H1 (cell line): Measurements from ENCODE around the gene SLC24A5. TPM values are rescaled to one million over a fixed set of nuclear protein-coding genes. Genes with fewer than 3 reads are reported as not detected.

ENCODE experiments used
- CTCF ChIA-PET: fragments of 300-600 bp; sonication (Branson Sonifier 250); formaldehyde crosslinking; loops from one replicate; lab custom pipeline; 2021; ENCODE audit not compliant: partially characterized antibody; lab: Charles Lee
- POLR2A ChIA-PET: fragments of 300-600 bp; sonication (Branson Sonifier 250); formaldehyde crosslinking; loops from one replicate; lab custom pipeline; 2021; ENCODE audit warnings: inconsistent platforms; ENCODE audit not compliant: partially characterized antibody; lab: Charles Lee
- DNase-seq, 2 experiments: peaks; one replicate each; pipeline versions ENCODE4 v3.0.0 to v3.0.0-alpha.2; 2010 to 2022; ENCODE audit warnings: low spot score in 2 of 2, low read depth in 1 of 2, mixed read lengths in 1 of 2
- FAIRE-seq: peaks from 2 replicates; lab custom pipeline; 2011; peaks lifted over from hg19 to GRCh38; lab: Jason Lieb, UNC
- H2AFZ ChIP-seq: 2 replicates; pipeline ENCODE4 v1.8.1; 2012; ENCODE audit warnings: low read length, inconsistent platforms
- H2AK5ac ChIP-seq: 2 replicates; pipeline ENCODE4 v1.6.1; 2013; ENCODE audit warnings: low read depth, low read length
- H2BK120ac ChIP-seq: replicated peaks from 2 replicates; pipeline ENCODE3; 2013; ENCODE audit warnings: low read depth, low read length, inconsistent platforms
- H2BK12ac ChIP-seq: 2 replicates; pipeline ENCODE4 v1.6.1; 2013; ENCODE audit warnings: low read depth, low read length
- H2BK15ac ChIP-seq: 2 replicates; pipeline ENCODE4 v1.6.1; 2013; ENCODE audit warnings: low read length
- H2BK20ac ChIP-seq: 2 replicates; pipeline ENCODE4 v1.6.1; 2013; ENCODE audit warnings: low read length
- H2BK5ac ChIP-seq: 2 replicates; pipeline ENCODE4 v1.6.1; 2013; ENCODE audit warnings: low read depth, low read length
- H3K14ac ChIP-seq: 2 replicates; pipeline ENCODE4 v1.6.1; 2013; ENCODE audit warnings: inconsistent platforms; ENCODE audit not compliant: insufficient read length
- H3K18ac ChIP-seq: 2 replicates; pipeline ENCODE4 v1.6.1; 2013; ENCODE audit warnings: low read length; ENCODE audit errors: extremely low read depth
- H3K23ac ChIP-seq: 2 replicates; pipeline ENCODE4 v1.6.1; 2013; ENCODE audit warnings: inconsistent platforms; ENCODE audit not compliant: insufficient read length
- H3K23me2 ChIP-seq: 2 replicates; pipeline ENCODE4 v1.6.1; 2013; ENCODE audit warnings: low read depth, low read length
- H3K27ac ChIP-seq: 2 replicates; pipeline ENCODE4 v1.6.1; 2011; ENCODE audit warnings: low read depth, low read length, inconsistent platforms
- H3K27me3 ChIP-seq, 4 experiments: replicated peaks in 1 of 4; 1 replicate in 1 of 4; 2 replicates in 3 of 4; pipeline versions ENCODE4 v1.6.1 to v1.8.1; 2011 to 2013; ENCODE audit warnings: low read length in 3 of 4, mild to moderate bottlenecking in 3 of 4, inconsistent platforms in 2 of 4, mixed read lengths in 2 of 4, moderate library complexity in 1 of 4; ENCODE audit not compliant: control insufficient read depth in 3 of 4, insufficient read depth in 3 of 4; ENCODE audit errors: extremely low read depth in 1 of 4
- H3K36me3 ChIP-seq, 4 experiments: 2 replicates each; pipeline versions ENCODE4 v1.6.1 to v1.8.1; 2011 to 2013; ENCODE audit warnings: mild to moderate bottlenecking in 4 of 4, low read length in 3 of 4, moderate library complexity in 2 of 4, control low read depth in 1 of 4, inconsistent platforms in 1 of 4; ENCODE audit not compliant: insufficient read depth in 4 of 4, control insufficient read depth in 2 of 4
- H3K4ac ChIP-seq: replicated peaks from 2 replicates; pipeline ENCODE3; 2013; ENCODE audit warnings: low read length, low read depth, mixed read lengths, inconsistent platforms; ENCODE audit not compliant: insufficient read length
- H3K4me1 ChIP-seq, 4 experiments: replicated peaks in 1 of 4; 1 replicate in 1 of 4; 2 replicates in 3 of 4; pipeline versions ENCODE4 v1.6.1 to v1.8.1; 2011 to 2013; ENCODE audit warnings: low read length in 3 of 4, inconsistent platforms in 2 of 4, mixed read lengths in 1 of 4; ENCODE audit not compliant: insufficient read depth in 4 of 4, control insufficient read depth in 3 of 4
- H3K4me2 ChIP-seq, 2 experiments: 2 replicates each; pipeline versions ENCODE4 v1.6.1 to v1.8.1; 2011 to 2013; ENCODE audit warnings: low read depth in 2 of 2, low read length in 2 of 2, control low read depth in 1 of 2, inconsistent platforms in 1 of 2, mild to moderate bottlenecking in 1 of 2; ENCODE audit not compliant: insufficient read depth in 1 of 2
- H3K4me3 ChIP-seq, 4 experiments: fragments of 200-600, 300-600 bp in 1 of 4; sonication (generic), shearing (Covaris generic), sonication (Bioruptor Twin) in 1 of 4; 2 replicates each; pipeline versions ENCODE4 v1.5.1 to v1.8.1; 2011 to 2016; ENCODE audit warnings: low read length in 4 of 4, low read depth in 3 of 4, control low read depth in 2 of 4, inconsistent platforms in 2 of 4, mild to moderate bottlenecking in 2 of 4, mixed read lengths in 1 of 4, moderate library complexity in 1 of 4; ENCODE audit not compliant: insufficient read depth in 2 of 4; ENCODE audit errors: extremely low read depth in 1 of 4
- H3K56ac ChIP-seq: replicated peaks from 2 replicates; pipeline ENCODE3; 2013; ENCODE audit warnings: low read depth, mild to moderate bottlenecking, mixed read lengths, low read length, inconsistent platforms; ENCODE audit not compliant: insufficient read length
- H3K79me1 ChIP-seq: 2 replicates; pipeline ENCODE4 v1.6.1; 2013; ENCODE audit warnings: low read depth, low read length, control low read depth
- H3K79me2 ChIP-seq, 2 experiments: 2 replicates each; pipeline versions ENCODE4 v1.6.1 to v1.8.1; 2012 to 2013; ENCODE audit warnings: low read length in 2 of 2, mild to moderate bottlenecking in 2 of 2, inconsistent platforms in 1 of 2; ENCODE audit not compliant: insufficient read depth in 2 of 2, control insufficient read depth in 1 of 2
- H3K9ac ChIP-seq, 4 experiments: replicated peaks in 1 of 4; 1 replicate in 1 of 4; 2 replicates in 3 of 4; pipeline versions ENCODE4 v1.6.1 to v1.8.1; 2011 to 2013; ENCODE audit warnings: low read depth in 3 of 4, low read length in 3 of 4, control low read depth in 2 of 4, mild to moderate bottlenecking in 2 of 4, moderate library complexity in 2 of 4, inconsistent platforms in 1 of 4; ENCODE audit errors: extremely low read depth in 1 of 4
- H3K9me3 ChIP-seq, 2 experiments: 2 replicates each; pipeline versions ENCODE4 v1.6.1 to v1.8.1; 2012 to 2013; ENCODE audit warnings: mild to moderate bottlenecking in 2 of 2, moderate library complexity in 2 of 2, control low read depth in 1 of 2, inconsistent platforms in 1 of 2, low read depth in 1 of 2, low read length in 1 of 2, mixed read lengths in 1 of 2; ENCODE audit not compliant: insufficient read depth in 2 of 2
- H4K20me1 ChIP-seq, 2 experiments: replicated peaks in 1 of 2; 2 replicates each; pipeline versions ENCODE3 to v1.8.1; 2011 to 2013; ENCODE audit warnings: inconsistent platforms in 2 of 2, low read length in 2 of 2, mild to moderate bottlenecking in 1 of 2; ENCODE audit not compliant: insufficient read depth in 2 of 2, control insufficient read depth in 1 of 2
- H4K5ac ChIP-seq: 2 replicates; pipeline ENCODE4 v1.6.1; 2013; ENCODE audit warnings: low read length, low read depth, mixed read lengths, inconsistent platforms; ENCODE audit not compliant: insufficient read length
- H4K8ac ChIP-seq: 2 replicates; pipeline ENCODE4 v1.8.0; 2013; ENCODE audit warnings: mild to moderate bottlenecking, moderate library complexity, low read length, inconsistent platforms; ENCODE audit not compliant: insufficient read depth; ENCODE audit errors: extremely low read depth
- H4K91ac ChIP-seq: replicated peaks from 2 replicates; pipeline ENCODE3; 2013; ENCODE audit warnings: low read length, mixed read lengths, inconsistent platforms; ENCODE audit not compliant: insufficient read length
- BACH1 ChIP-seq: IDR thresholded peaks from 2 replicates; pipeline ENCODE4 v1.6.1; 2012; ENCODE audit warnings: low read length, improper control_type of control experiment
- GABPA ChIP-seq: IDR thresholded peaks from 2 replicates; pipeline ENCODE4 v1.6.1; 2011; ENCODE audit warnings: mild to moderate bottlenecking, low read length, moderate library complexity, borderline replicate concordance; ENCODE audit not compliant: insufficient read depth
- HDAC2 ChIP-seq, 2 experiments: fragments of 300-600 bp in 1 of 2; sonication (generic) in 1 of 2; IDR thresholded peaks; 2 replicates each; pipeline ENCODE4 v1.6.1; 2011 to 2012; ENCODE audit warnings: low read depth in 2 of 2, low read length in 2 of 2, mild to moderate bottlenecking in 2 of 2, moderate library complexity in 2 of 2, borderline replicate concordance in 1 of 2, inconsistent platforms in 1 of 2
- JUND ChIP-seq: IDR thresholded peaks from 2 replicates; pipeline ENCODE4 v1.6.1; 2011; ENCODE audit warnings: mild to moderate bottlenecking, improper control_type of control experiment, low read length
- NRF1 ChIP-seq: IDR thresholded peaks from 2 replicates; pipeline ENCODE4 v1.6.1; 2011; ENCODE audit warnings: mild to moderate bottlenecking, low read depth, low read length, improper control_type of control experiment
- PHF8 ChIP-seq: fragments of 200-600 bp; sonication (generic); conservative IDR thresholded peaks from 2 replicates; pipeline ENCODE4 v1.7.1; 2012; ENCODE audit warnings: low read depth, mild to moderate bottlenecking, inconsistent platforms, low read length, moderate library complexity
- TCF12 ChIP-seq: IDR thresholded peaks from 2 replicates; pipeline ENCODE4 v1.6.1; 2011; ENCODE audit warnings: low read depth, mild to moderate bottlenecking, low read length
- TEAD4 ChIP-seq: IDR thresholded peaks from 2 replicates; pipeline ENCODE4 v1.6.1; 2012; ENCODE audit warnings: low read depth, low read length, inconsistent platforms, mixed read lengths
- WGBS, 2 experiments: shearing (Covaris generic) in 1 of 2; methylation state at CpG; one replicate each; pipeline versions ENCODE4 v1.1.6 to v1.1.7; 2013 to 2015; ENCODE audit warnings: low lambda C conversion rate in 2 of 2, mixed read lengths in 2 of 2, inconsistent platforms in 1 of 2, low coverage in 1 of 2, missing lambda C conversion rate in 1 of 2; ENCODE audit not compliant: insufficient replicate concordance in 2 of 2, insufficient coverage in 1 of 2, insufficient read length in 1 of 2; ENCODE audit errors: extremely low coverage in 1 of 2, missing lambda C conversion rate in 1 of 2; 5-methylcytosine and 5-hydroxymethylcytosine counted together
- polyA plus RNA-seq, 7 experiments: library from polyadenylated mRNA; depleted of rRNA in 3 of 7; stranded (reverse) in 5 of 7; unstranded in 2 of 7; fragments of >200 nt in 5 of 7; fragments of 200-250 nt in 2 of 7; gene quantifications; 1 replicate in 5 of 7; 2 replicates in 1 of 7; 4 replicates in 1 of 7; pipeline versions ENCODE4 v1.2.1 to v1.2.3, GENCODE V29; 2011 to 2013; ENCODE audit warnings: missing spikeins in 2 of 7, mixed read lengths in 2 of 7
- total RNA-seq: library from RNA; stranded (reverse); fragmentation: NEBNext Ultra II Directional; extraction: Animal tissue kit (Norgen Biotek cat#: 25700); gene quantifications from 2 replicates; pipeline ENCODE4 v1.2.1, GENCODE V29; 2021
- TF ChIP-seq, protein P1 (sequence below), 3 experiments: IDR thresholded peaks; 1 replicate in 2 of 3; 2 replicates in 1 of 3; pipeline versions ENCODE4 v1.5.1 to v1.6.1; 2011; ENCODE audit warnings: low read length in 3 of 3, mild to moderate bottlenecking in 3 of 3, inconsistent platforms in 2 of 3, low read depth in 1 of 3, moderate library complexity in 1 of 3; ENCODE audit not compliant: insufficient read depth in 1 of 3; ENCODE audit errors: control extremely low read depth in 1 of 3
- TF ChIP-seq, protein P2 (sequence below): IDR thresholded peaks from 2 replicates; pipeline ENCODE4 v1.6.1; 2012; ENCODE audit warnings: low read length, inconsistent platforms

SLC24A5 gene
- total and polyA plus RNA-seq, 2 of the 8 experiments (the other 6 are each of a cell fraction or from before 2014, with no cell fraction given) = not detected

DNA sequence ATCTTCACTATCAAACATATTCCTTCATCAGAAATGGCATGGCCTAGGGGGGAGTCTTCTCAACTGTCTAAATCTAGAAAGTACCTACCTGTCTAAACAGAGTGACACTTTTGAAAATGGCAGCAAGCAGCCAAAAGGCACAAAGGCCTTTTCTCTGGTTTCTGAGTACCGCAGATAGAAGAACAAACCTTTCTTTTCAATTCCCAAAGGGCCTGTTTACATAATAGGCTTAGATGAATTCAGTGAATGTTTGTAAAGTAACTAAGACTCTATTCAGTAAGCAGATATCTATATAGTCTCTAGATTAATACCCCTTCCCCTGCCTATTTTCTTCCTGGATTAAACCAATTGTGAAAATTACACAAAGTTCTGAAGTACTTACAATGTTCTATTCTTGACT is 50.2 kb downstream of the SLC24A5 start:
- no peak overlapping the region for H3K18ac ChIP-seq
- no peaks in the 10 kb centered on the region for H4K20me1 ChIP-seq
- no peak overlapping the region for H3K27ac ChIP-seq
- DNase-seq (no peak), FAIRE-seq (peak; percentile 24)
- H3K23ac ChIP-seq = no peak overlapping the region
- 79% methylated on average over 1 of the region's 1 CpG; no CpG with 5 or more reads in 1 of the 2 experiments for WGBS, 2 experiments
- peaks cover 6 to 88% of the 10 kb centered on the region in 2 experiments; a peak in 3 of 4 replicates for H3K79me2 ChIP-seq
- no peak overlapping the region for H2BK15ac ChIP-seq
- no peak overlapping the region for H3K9ac ChIP-seq
- peaks cover 0 to 3% (median 0%) of the 10 kb centered on the region in 4 experiments; a peak in 1 of 7 replicates for H3K4me1 ChIP-seq
- no peaks in the 10 kb centered on the region for H3K79me1 ChIP-seq
- no peak overlapping the region for H2BK5ac ChIP-seq
- H3K9me3 ChIP-seq = no peaks in the 10 kb centered on the region
- CTCF ChIA-PET = no interaction called here
- no peaks in the 10 kb centered on the region for H3K27me3 ChIP-seq
- H3K36me3 ChIP-seq = peaks cover 0 to 23% (median 3%) of the 10 kb centered on the region in 4 experiments; a peak in 2 of 8 replicates
- H2AFZ ChIP-seq = no peak overlapping the region
- H3K4me3 ChIP-seq = no peak overlapping the region
- no peaks in the 10 kb centered on the region for H3K23me2 ChIP-seq
- H3K4me2 ChIP-seq = no peak overlapping the region
- H2AK5ac ChIP-seq = no peak overlapping the region
- H2BK120ac ChIP-seq = no peak overlapping the region
- no peak overlapping the region for H4K5ac ChIP-seq
- H4K8ac ChIP-seq = no peak overlapping the region
- no peak overlapping the region for H3K56ac ChIP-seq
- no peak overlapping the region for H3K4ac ChIP-seq
- no peak overlapping the region for H2BK20ac ChIP-seq
- H3K14ac ChIP-seq = no peak overlapping the region
- TF ChIP-seq JUND (no peak), PHF8 (no peak), GABPA (no peak), TCF12 (no peak), BACH1 (no peak), TEAD4 (no peak), NRF1 (no peak), HDAC2 (IDR thresholded peaks at IDR 0.05; ENCODE audit: borderline replicate concordance in 1 of 2, low read depth in 2 of 2, low read length in 2 of 2) (no peak)
- TF ChIP-seq, protein P1, sequence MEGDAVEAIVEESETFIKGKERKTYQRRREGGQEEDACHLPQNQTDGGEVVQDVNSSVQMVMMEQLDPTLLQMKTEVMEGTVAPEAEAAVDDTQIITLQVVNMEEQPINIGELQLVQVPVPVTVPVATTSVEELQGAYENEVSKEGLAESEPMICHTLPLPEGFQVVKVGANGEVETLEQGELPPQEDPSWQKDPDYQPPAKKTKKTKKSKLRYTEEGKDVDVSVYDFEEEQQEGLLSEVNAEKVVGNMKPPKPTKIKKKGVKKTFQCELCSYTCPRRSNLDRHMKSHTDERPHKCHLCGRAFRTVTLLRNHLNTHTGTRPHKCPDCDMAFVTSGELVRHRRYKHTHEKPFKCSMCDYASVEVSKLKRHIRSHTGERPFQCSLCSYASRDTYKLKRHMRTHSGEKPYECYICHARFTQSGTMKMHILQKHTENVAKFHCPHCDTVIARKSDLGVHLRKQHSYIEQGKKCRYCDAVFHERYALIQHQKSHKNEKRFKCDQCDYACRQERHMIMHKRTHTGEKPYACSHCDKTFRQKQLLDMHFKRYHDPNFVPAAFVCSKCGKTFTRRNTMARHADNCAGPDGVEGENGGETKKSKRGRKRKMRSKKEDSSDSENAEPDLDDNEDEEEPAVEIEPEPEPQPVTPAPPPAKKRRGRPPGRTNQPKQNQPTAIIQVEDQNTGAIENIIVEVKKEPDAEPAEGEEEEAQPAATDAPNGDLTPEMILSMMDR (IDR thresholded peaks at IDR 0.05; ENCODE audit: control extremely low read depth in 1 of 3, insufficient read depth in 1 of 3, low read depth in 1 of 3, low read length in 3 of 3) = no peak
- TF ChIP-seq, protein P2, sequence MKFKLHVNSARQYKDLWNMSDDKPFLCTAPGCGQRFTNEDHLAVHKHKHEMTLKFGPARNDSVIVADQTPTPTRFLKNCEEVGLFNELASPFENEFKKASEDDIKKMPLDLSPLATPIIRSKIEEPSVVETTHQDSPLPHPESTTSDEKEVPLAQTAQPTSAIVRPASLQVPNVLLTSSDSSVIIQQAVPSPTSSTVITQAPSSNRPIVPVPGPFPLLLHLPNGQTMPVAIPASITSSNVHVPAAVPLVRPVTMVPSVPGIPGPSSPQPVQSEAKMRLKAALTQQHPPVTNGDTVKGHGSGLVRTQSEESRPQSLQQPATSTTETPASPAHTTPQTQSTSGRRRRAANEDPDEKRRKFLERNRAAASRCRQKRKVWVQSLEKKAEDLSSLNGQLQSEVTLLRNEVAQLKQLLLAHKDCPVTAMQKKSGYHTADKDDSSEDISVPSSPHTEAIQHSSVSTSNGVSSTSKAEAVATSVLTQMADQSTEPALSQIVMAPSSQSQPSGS = no peak
- H2BK12ac ChIP-seq = no peak overlapping the region
- H4K91ac ChIP-seq = no peak overlapping the region
- POLR2A ChIA-PET = no interaction called here
